ENCODE results near the gene FBXL19. TPM values are rescaled to one million over a fixed set of nuclear protein-coding genes. Genes with fewer than 3 reads are reported as not detected.
"Not testable (repeated sequence)": the region's sequence is repeated elsewhere in the genome, so short reads cannot be mapped to it uniquely, and the experiment has no call there.

Gene FBXL19, protein sequence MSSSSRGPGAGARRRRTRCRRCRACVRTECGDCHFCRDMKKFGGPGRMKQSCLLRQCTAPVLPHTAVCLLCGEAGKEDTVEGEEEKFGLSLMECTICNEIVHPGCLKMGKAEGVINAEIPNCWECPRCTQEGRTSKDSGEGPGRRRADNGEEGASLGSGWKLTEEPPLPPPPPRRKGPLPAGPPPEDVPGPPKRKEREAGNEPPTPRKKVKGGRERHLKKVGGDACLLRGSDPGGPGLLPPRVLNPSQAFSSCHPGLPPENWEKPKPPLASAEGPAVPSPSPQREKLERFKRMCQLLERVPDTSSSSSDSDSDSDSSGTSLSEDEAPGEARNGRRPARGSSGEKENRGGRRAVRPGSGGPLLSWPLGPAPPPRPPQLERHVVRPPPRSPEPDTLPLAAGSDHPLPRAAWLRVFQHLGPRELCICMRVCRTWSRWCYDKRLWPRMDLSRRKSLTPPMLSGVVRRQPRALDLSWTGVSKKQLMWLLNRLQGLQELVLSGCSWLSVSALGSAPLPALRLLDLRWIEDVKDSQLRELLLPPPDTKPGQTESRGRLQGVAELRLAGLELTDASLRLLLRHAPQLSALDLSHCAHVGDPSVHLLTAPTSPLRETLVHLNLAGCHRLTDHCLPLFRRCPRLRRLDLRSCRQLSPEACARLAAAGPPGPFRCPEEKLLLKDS
- 14.3 and 15.7 TPM in 2 replicates for total RNA-seq

GRCh38 chr16:30923554-30924075 lies at the start of gene FBXL19:
Gene FBXL19, plus strand, starts transcription at chr16:30923572. Its CDS starts 2,183 bp downstream, at chr16:30925755.
- no peak for DNase-seq (ENCODE audit: low read depth in 2 of 2)

DNA sequence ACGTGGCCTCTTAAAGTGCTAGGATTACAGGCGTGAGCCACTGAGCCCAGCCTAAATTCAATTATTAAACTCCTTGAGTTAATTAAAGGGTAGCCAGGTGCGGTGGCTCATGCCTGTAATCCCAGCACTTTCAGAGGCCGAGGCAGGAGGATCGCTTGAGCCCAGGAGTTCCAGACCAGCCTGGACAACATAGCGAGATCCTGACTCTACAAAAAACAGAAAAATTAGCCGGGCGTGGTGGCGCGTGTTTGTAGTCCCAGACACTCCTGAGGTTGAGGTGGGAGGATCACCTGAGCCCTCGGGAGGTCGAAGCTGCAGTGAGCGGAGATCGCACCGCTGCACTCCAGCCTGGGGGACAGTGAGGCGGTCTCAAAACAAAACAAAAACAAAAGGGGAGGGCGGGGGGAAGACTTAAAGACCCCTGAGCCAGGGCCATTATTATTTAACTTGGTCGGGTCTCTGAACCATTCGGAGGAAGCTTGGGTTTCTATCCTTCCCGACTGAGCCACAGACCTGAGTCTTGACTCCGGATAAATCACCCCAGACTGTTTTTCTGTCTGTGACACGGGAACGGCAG lies 49.0 kb upstream of the FBXL19 start:
- DNase-seq (ENCODE audit: low read depth in 2 of 2): no peak

- DNase-seq (ENCODE audit: low read depth in 2 of 2): peak; percentile 93 to 94
Observed at GRCh38 chr16:30874821-30875717, 48.3 kb upstream of the FBXL19 start.

DNA sequence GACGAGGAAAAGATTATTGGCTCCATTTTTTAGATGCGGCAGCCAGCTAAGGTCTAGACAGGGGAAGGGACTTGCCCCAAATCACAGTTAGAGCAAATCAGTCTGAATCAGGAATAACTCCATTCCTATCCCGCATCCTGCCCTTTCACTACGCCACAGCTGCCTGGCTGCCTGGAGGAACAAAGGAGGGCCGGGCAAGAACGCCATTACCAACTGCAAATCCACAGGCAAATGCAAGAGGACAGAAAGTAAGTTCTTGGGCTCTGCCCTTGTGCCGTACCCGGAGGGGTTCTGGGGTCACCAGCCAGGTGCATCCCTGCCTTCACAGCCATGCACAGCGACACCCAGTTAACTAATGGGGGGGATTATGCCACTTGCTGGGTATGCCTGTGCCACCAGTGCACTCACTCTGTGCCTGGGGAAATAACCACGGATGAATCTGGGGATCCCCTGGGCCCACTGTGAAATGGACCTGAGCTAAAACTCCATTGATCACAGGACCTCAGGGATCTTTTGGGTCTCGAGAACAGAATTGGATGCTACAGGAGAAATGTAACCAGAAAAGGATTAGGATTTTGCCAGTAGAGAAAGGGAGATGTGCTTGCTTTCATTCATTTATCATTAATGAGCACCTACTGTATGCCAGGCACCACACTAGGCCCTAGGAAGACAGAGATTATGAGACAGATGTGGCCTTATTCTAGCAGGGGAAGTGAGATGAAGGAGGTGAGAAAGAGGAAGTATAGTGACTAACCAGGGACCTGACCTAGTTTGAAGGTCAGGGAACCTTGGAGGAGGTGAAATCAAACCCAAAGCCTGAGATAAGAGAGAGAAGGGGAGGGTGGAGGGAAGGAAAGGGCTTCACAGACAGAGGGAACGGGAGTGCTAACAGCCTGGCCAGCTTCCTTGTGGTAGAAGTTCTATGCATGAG lies 47.2 kb upstream of the FBXL19 start:
- DNase-seq (ENCODE audit: low read depth in 2 of 2): peak; percentile 40 to 49

DNA sequence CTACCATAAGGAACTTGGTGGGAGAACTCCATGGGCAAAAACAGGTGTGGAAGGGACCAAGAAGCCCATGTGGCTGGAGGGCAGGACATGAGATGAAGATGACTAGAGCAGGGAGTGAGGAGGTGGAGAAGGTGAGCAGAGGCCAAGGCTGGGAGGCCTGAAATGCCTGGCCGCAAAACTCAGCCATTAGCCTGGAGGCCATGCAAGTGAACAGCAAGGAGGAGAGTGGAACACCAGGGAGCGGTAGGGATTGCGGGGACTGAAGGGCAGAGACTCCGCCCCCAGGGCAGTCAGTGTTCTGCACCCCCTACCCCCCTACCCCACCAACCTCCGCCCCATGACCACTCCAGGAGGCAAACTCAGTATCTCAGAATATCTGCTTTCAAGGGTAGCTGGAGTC lies 46.5 kb upstream of the FBXL19 start:
- DNase-seq (ENCODE audit: low read depth in 2 of 2): no peak

- no peak for DNase-seq (ENCODE audit: low read depth in 2 of 2)
Observed at GRCh38 chr16:30882429-30883310, 40.7 kb upstream of the FBXL19 start.

DNA sequence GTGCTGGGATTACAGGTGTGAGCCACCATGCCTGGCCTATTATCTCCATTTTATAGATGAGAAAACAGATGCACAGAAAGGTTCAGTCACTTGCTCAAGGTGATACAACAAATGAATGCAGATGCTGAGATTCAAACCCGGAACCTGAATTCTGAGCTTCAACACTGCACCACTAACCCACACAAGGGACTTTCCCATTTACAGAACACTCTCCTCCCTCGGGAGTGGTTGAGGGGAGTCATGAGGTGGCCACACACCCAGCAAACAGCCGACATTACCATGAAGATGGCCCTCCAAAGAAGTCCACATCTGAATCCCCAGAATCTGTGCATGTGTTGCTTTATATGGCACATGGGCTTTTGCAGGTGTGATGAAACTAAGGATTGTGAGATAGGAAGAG lies 38.6 kb upstream of the FBXL19 start:
- no peak for DNase-seq (ENCODE audit: low read depth in 2 of 2)

- no peak for DNase-seq (ENCODE audit: low read depth in 2 of 2)
Observed at GRCh38 chr16:30885196-30885595, 38.2 kb upstream of the FBXL19 start.

DNA sequence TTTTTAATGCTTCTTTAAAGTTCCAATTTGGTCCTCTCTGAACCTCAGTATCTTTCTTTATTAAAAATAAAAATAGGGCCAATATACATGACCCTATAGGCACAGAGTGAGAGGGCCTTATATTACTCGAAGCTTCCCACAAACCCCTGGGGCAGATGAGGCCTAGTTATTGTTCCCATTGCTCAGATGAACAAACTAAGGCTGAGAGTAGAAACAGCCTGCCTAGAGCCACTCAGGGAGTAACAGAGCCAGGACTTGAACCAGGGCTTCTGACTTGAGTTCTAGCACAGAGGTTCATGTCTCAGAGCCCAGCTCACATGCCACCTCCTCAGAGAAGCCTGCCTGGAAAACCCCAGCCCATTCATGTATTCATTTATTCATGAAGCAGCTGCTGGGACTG lies 37.2 kb upstream of the FBXL19 start:
- DNase-seq (ENCODE audit: low read depth in 2 of 2): no peak

GRCh38 chr16:30887927-30888326 lies 35.4 kb upstream of the FBXL19 start:
- no peak for DNase-seq (ENCODE audit: low read depth in 2 of 2)

GRCh38 chr16:30888856-30889499 lies 34.4 kb upstream of the FBXL19 start:
- DNase-seq (ENCODE audit: low read depth in 2 of 2): peak in 1 of 2 donors; percentile 96

DNA sequence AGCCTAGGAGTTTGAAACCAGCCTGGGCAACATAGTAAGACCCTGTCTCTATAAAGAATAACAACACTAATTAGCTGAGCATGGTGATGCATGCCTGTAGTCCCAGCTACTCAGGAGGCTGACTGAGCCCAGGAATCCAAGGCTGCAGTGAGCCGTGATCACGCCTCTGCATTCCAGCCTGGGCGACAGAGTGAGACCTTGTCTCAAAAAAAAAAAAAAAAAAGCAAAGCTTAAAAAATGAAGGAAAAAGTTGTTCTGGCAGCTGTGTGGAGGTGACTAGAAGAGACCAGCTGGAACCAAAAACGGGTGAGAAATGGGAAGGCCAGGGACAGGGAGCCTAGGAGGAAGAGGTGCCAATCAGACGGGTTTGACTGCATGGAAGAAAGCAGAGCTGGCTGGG lies 33.7 kb upstream of the FBXL19 start:
- no peak for DNase-seq (ENCODE audit: low read depth in 2 of 2)

DNA sequence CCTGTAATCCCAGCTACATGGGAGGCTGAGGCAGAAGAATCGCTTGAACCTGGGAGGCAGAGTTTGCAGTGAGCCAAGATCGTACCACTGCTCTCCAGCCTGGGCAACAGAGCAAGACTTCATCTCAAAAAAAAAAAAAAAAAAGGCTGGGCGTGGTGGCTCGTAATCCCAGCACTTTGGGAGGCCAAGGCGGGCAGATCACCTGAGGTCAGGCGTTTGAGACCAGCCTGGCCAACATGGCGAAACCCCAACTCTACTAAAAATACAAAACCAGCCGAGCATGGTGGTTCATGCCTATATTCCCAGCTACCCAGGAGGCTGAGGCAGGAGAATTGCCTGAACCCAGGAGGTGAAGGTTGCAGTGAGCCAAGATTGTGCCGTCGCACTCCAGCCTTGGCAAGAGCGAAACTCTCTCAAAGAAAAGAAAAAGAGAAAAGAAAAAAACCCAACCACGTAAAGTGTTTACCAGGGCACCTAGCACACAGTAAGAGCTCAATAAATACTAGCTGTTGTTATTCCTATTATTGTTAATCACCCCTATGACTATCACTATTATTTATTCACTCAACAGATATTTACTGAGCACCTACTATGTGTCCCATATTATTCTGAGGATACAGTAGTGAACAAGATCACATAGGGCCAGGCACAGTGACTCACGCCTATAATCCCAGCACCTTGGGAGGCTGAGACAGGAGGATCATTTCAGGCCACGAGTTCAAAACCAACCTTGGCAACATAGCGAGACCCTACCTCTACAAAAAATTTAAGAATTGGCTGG lies 32.1 kb upstream of the FBXL19 start:
- DNase-seq (ENCODE audit: low read depth in 2 of 2): not testable (repeated sequence)

DNA sequence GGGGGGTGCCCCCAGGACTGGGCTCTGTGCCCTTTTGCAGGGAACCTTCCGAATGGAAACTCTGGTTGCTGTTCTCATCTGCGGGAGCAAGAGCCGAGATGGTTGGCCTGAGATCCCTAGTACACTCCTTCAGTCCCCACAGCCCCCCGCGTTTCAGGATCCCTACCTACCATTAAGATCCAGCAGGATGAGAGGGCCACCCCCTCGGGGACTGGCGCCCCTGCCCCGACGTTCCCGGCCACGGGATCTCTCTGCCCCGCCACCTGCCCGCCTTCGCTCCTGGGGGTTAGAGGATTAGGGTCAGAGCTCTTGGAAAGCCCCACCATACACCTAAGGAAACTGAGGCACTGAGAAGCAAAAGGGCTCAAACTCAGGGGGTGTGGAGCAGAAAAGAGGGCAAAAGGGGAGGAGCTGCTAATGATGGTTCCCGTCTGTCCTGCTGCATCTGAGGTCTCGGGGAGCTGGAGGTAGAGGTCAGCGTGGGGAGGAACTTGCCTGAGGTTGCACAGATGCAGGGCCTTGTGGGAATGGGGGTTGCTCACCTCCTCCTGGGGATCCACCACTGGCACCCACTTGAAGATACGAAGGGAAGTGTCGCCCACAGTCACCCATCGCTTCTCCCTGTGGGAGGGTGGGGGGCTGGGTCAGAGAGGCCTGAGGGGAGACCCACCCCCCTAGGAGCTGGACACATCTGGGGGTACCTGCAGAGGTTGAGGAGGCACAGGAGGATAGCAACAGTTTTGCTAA lies 30.5 kb upstream of the FBXL19 start:
- no peak for DNase-seq (ENCODE audit: low read depth in 2 of 2)

- DNase-seq (ENCODE audit: low read depth in 2 of 2): no peak
Observed at GRCh38 chr16:30893417-30893743, 30.0 kb upstream of the FBXL19 start.

GRCh38 chr16:30893744-30894539 lies 29.4 kb upstream of the FBXL19 start, which contains the start of gene BCL7C:
Gene BCL7C, minus strand, starts transcription at chr16:30894077. Its CDS starts 133 bp downstream, at chr16:30893944.
- peak; percentile 88 to 94 for DNase-seq (ENCODE audit: low read depth in 2 of 2)

Measured in lung microvascular endothelial cell (primary cell).